WTC11 (cell line): ENCODE data around the gene PCDH9. TPM values are rescaled to one million over a fixed set of nuclear protein-coding genes. Genes with fewer than 3 reads are reported as not detected.

Experiments used
- ATAC-seq: fragments of 200-7000 bp; cut with Tn5 transposase; 2 replicates; pipeline ENCODE4 v1.10.0; 2021; ENCODE audit warnings: mild to moderate bottlenecking, moderate library complexity
- CTCF ChIA-PET: fragments of 300-600 bp; sonication (Branson Sonifier 250); formaldehyde crosslinking; loops from one replicate; lab custom pipeline; 2021; ENCODE audit warnings: antibody characterized with exemption; lab: Charles Lee
- POLR2A ChIA-PET: fragments of 350-600 bp; sonication (Branson Sonifier 250); formaldehyde crosslinking; loops from one replicate; lab custom pipeline; 2021; ENCODE audit warnings: antibody characterized with exemption; lab: Charles Lee
- DNase-seq: peaks from one replicate; pipeline ENCODE4 v3.0.0; 2021; ENCODE audit warnings: low spot score
- H3K27ac Mint-ChIP-seq: 2 replicates; pipeline ENCODE4 v1.8.0; 2021; ENCODE audit warnings: mixed read lengths
- H3K27me3 Mint-ChIP-seq: 2 replicates; pipeline ENCODE4 v1.8.0; 2021; ENCODE audit warnings: low read depth, mild to moderate bottlenecking, moderate library complexity, mixed read lengths
- H3K36me3 Mint-ChIP-seq: 2 replicates; pipeline ENCODE4 v1.8.0; 2021; ENCODE audit warnings: mixed read lengths
- H3K4me1 Mint-ChIP-seq: 2 replicates; pipeline ENCODE4 v1.8.0; 2022; ENCODE audit warnings: mixed read lengths
- H3K4me3 Mint-ChIP-seq: 2 replicates; pipeline ENCODE4 v1.8.0; 2021; ENCODE audit warnings: mild to moderate bottlenecking, moderate library complexity, mixed read lengths
- H3K9me3 Mint-ChIP-seq: 2 replicates; pipeline ENCODE4 v1.8.0; 2021; ENCODE audit warnings: mixed read lengths
- ATF1 ChIP-seq: sonication (generic); formaldehyde crosslinking; IDR thresholded peaks from 2 replicates; pipeline ENCODE4 v1.8.1; 2023; ENCODE audit warnings: mild to moderate bottlenecking, moderate library complexity, missing genetic modification reagents
- CREM ChIP-seq: sonication (generic); formaldehyde crosslinking; IDR thresholded peaks from 2 replicates; pipeline ENCODE4 v1.8.1; 2022; ENCODE audit warnings: mild to moderate bottlenecking, missing genetic modification reagents, moderate library complexity
- ESRRA ChIP-seq: sonication (generic); formaldehyde crosslinking; IDR thresholded peaks from 2 replicates; pipeline ENCODE4 v1.8.1; 2022; ENCODE audit warnings: mild to moderate bottlenecking, missing genetic modification reagents, borderline replicate concordance
- FOXK1 ChIP-seq: sonication (generic); formaldehyde crosslinking; IDR thresholded peaks from 2 replicates; pipeline ENCODE4 v1.8.0; 2022; ENCODE audit warnings: mild to moderate bottlenecking, moderate library complexity, missing genetic modification reagents
- FOXP1 ChIP-seq: sonication (generic); formaldehyde crosslinking; IDR thresholded peaks from 2 replicates; pipeline ENCODE4 v1.8.0; 2022; ENCODE audit warnings: missing genetic modification reagents, mild to moderate bottlenecking, moderate library complexity, borderline replicate concordance
- GRHL2 ChIP-seq: fragments of 250-450 bp; sonication (Bioruptor Pico); IDR thresholded peaks from 2 replicates; pipeline ENCODE4 v1.8.0; 2022; ENCODE audit warnings: mild to moderate bottlenecking, moderate library complexity; ENCODE audit not compliant: insufficient replicate concordance, severe bottlenecking
- JAZF1 ChIP-seq: fragments of 250-450 bp; sonication (Bioruptor Pico); IDR thresholded peaks from 2 replicates; pipeline ENCODE4 v1.9.0; 2021; ENCODE audit warnings: moderate library complexity, mild to moderate bottlenecking, inconsistent platforms
- MYBL2 ChIP-seq: sonication (generic); formaldehyde crosslinking; IDR thresholded peaks from 2 replicates; pipeline ENCODE4 v1.8.1; 2023; ENCODE audit warnings: mild to moderate bottlenecking, moderate library complexity, missing genetic modification reagents
- NR2C2 ChIP-seq: sonication (generic); formaldehyde crosslinking; IDR thresholded peaks from 2 replicates; pipeline ENCODE4 v1.8.0; 2022; ENCODE audit warnings: mild to moderate bottlenecking, missing genetic modification reagents
- SMAD4 ChIP-seq: sonication (generic); formaldehyde crosslinking; IDR thresholded peaks from 2 replicates; pipeline ENCODE4 v1.8.0; 2022; ENCODE audit warnings: mild to moderate bottlenecking, missing genetic modification reagents
- TEAD4 ChIP-seq: sonication (generic); formaldehyde crosslinking; IDR thresholded peaks from 2 replicates; pipeline ENCODE4 v1.8.0; 2022; ENCODE audit warnings: mild to moderate bottlenecking, missing genetic modification reagents
- TP53 ChIP-seq: sonication (generic); formaldehyde crosslinking; IDR thresholded peaks from 2 replicates; pipeline ENCODE4 v1.8.1; 2023; ENCODE audit warnings: mild to moderate bottlenecking, missing genetic modification reagents
- ZBTB21 ChIP-seq: sonication (generic); formaldehyde crosslinking; IDR thresholded peaks from 2 replicates; pipeline ENCODE4 v1.8.1; 2023; ENCODE audit warnings: mild to moderate bottlenecking, missing genetic modification reagents, borderline replicate concordance
- ZNF121 ChIP-seq: sonication (generic); formaldehyde crosslinking; IDR thresholded peaks from 2 replicates; pipeline ENCODE4 v1.8.0; 2023; ENCODE audit warnings: missing genetic modification reagents
- ZNF423 ChIP-seq: fragments of 250-450 bp; sonication (Bioruptor Pico); IDR thresholded peaks from 2 replicates; pipeline ENCODE4 v2.1.2; 2022; ENCODE audit warnings: mild to moderate bottlenecking, moderate library complexity
- total RNA-seq: library from RNA; stranded (reverse); gene quantifications from 3 replicates; pipeline ENCODE4 v1.2.3, GENCODE V29; 2021
- TF ChIP-seq, protein P1 (sequence below): sonication (generic); formaldehyde crosslinking; IDR thresholded peaks from 2 replicates; pipeline ENCODE4 v1.8.0; 2023; ENCODE audit warnings: missing genetic modification reagents
- TF ChIP-seq, protein P2 (sequence below): fragments of 250-450 bp; sonication (Bioruptor Pico); IDR thresholded peaks from 2 replicates; pipeline ENCODE4 v1.8.0; 2021; ENCODE audit warnings: mild to moderate bottlenecking
- TF ChIP-seq, protein P3 (sequence below): fragments of 250-450 bp; sonication (Bioruptor Pico); IDR thresholded peaks from 2 replicates; pipeline ENCODE4 v1.9.0; 2021; ENCODE audit warnings: mild to moderate bottlenecking, borderline replicate concordance

Gene PCDH9
- total RNA-seq, 1 experiment from 2014 or later = 0.48 TPM

DNA sequence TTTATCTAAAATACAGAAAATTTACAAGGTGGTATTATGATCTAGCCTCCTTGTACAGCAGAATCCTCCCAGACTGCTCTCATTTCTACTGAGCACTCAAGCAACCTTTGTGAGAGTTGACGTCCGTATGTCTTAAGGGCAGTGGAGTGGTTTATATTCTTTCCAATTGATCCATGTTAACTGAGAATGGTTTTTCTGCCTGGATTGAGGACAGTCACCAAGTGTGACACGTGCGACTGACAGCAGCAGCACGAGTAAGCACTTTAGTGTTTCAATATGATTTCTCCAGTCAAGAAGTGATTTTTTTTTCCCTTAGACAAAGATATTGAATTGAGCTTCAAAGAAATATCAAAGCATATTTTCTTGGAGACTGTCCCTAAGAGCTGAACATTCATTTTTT, 901.7 kb downstream of the PCDH9 start:
- Mint-ChIP-seq H3K27me3 (no peaks in the 10 kb centered on the region), H3K4me1 (peaks cover 11% of the 10 kb centered on the region), H3K27ac (no peak overlapping the region), H3K4me3 (no peak overlapping the region), H3K9me3 (0 out of 2 replicates have a peak, but pooled peaks cover 7% of the 10 kb centered on the region), H3K36me3 (no peaks in the 10 kb centered on the region)
- no peak for DNase-seq
- no peak for ATAC-seq
- TF ChIP-seq NR2C2 (CRISPR knock-in tag) (no peak), GRHL2 (CRISPR knock-in tag) (no peak), CREM (CRISPR knock-in tag) (no peak), SMAD4 (CRISPR knock-in tag) (no peak), TEAD4 (CRISPR knock-in tag) (no peak), ATF1 (CRISPR knock-in tag) (no peak), ESRRA (CRISPR knock-in tag) (no peak), ZNF423 (CRISPR knock-in tag) (no peak)
- TF ChIP-seq, protein P1, sequence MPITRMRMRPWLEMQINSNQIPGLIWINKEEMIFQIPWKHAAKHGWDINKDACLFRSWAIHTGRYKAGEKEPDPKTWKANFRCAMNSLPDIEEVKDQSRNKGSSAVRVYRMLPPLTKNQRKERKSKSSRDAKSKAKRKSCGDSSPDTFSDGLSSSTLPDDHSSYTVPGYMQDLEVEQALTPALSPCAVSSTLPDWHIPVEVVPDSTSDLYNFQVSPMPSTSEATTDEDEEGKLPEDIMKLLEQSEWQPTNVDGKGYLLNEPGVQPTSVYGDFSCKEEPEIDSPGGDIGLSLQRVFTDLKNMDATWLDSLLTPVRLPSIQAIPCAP (CRISPR knock-in tag) = no peak
- TF ChIP-seq, protein P2, sequence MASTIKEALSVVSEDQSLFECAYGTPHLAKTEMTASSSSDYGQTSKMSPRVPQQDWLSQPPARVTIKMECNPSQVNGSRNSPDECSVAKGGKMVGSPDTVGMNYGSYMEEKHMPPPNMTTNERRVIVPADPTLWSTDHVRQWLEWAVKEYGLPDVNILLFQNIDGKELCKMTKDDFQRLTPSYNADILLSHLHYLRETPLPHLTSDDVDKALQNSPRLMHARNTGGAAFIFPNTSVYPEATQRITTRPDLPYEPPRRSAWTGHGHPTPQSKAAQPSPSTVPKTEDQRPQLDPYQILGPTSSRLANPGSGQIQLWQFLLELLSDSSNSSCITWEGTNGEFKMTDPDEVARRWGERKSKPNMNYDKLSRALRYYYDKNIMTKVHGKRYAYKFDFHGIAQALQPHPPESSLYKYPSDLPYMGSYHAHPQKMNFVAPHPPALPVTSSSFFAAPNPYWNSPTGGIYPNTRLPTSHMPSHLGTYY (CRISPR knock-in tag) = no peak
- ChIA-PET POLR2A (no interaction called here), CTCF (no interaction called here)

DNA sequence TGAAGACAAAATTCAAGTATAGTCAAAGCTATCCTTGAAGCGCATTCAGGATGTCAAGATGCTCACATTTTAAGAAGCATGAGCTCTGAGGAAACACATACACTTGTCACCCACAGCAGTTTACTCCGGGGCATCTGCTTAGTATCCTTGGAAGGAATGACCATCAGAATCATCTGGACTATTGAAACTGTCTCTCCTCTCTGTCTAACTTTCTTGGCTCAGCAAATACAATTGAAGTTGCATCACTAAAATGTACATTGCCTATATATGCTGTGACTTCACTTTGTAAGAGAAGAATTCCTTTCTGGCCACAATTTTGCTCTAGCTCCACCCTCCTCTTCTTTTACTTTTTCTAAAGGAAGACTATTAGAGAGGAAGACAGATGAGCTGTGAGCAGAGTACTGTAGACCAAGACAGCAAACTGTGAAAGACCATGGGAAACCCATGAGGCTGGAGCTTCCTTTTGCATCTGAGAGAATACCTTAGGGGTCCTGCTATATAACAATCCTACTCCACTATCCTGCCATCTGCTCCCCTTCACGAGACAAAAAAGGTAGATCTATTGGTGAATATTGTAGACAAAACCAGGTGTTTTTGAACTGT, 906.3 kb downstream of the PCDH9 start:
- ATAC-seq (peak; percentile 60), DNase-seq (no peak)
- TF ChIP-seq TP53 (CRISPR knock-in tag) = no peak
- Mint-ChIP-seq H3K36me3 (no peaks in the 10 kb centered on the region), H3K9me3 (peaks cover 8% of the 10 kb centered on the region; the same call in 1 of the 2 replicates), H3K27me3 (no peaks in the 10 kb centered on the region), H3K4me3 (no peak overlapping the region), H3K4me1 (peaks cover 7% of the 10 kb centered on the region), H3K27ac (no peak overlapping the region)
- ChIA-PET POLR2A (no interaction called here), CTCF (no interaction called here)

DNA sequence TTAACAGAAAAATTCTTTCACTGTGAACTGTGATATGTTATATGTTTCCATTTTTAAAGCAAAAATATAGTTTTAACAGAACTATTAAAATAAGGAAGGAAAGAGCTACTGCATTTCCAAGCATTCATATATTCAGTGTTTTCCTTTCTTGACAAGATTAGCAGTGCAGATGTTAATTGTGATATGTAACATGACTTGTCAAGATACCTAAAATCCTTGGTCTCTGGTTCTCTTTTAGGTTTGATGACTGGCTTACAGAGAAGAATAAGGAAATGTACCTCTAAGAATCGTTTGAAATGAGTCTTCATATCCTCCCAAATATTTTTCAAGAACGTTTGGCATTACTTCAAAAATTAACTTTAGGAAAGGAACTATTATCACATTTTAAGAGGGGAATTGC, 907.2 kb downstream of the PCDH9 start:
- peaks cover 7% of the 10 kb centered on the region for H3K4me1 Mint-ChIP-seq
- POLR2A ChIA-PET = no interaction called here

More for the DNA sequence above, 907.2 kb downstream of the PCDH9 start:
- ATAC-seq = no peak
- TF ChIP-seq MYBL2 (CRISPR knock-in tag) = no peak
- no peak for TF ChIP-seq ZNF423 (CRISPR knock-in tag)
- TF ChIP-seq, protein P3, sequence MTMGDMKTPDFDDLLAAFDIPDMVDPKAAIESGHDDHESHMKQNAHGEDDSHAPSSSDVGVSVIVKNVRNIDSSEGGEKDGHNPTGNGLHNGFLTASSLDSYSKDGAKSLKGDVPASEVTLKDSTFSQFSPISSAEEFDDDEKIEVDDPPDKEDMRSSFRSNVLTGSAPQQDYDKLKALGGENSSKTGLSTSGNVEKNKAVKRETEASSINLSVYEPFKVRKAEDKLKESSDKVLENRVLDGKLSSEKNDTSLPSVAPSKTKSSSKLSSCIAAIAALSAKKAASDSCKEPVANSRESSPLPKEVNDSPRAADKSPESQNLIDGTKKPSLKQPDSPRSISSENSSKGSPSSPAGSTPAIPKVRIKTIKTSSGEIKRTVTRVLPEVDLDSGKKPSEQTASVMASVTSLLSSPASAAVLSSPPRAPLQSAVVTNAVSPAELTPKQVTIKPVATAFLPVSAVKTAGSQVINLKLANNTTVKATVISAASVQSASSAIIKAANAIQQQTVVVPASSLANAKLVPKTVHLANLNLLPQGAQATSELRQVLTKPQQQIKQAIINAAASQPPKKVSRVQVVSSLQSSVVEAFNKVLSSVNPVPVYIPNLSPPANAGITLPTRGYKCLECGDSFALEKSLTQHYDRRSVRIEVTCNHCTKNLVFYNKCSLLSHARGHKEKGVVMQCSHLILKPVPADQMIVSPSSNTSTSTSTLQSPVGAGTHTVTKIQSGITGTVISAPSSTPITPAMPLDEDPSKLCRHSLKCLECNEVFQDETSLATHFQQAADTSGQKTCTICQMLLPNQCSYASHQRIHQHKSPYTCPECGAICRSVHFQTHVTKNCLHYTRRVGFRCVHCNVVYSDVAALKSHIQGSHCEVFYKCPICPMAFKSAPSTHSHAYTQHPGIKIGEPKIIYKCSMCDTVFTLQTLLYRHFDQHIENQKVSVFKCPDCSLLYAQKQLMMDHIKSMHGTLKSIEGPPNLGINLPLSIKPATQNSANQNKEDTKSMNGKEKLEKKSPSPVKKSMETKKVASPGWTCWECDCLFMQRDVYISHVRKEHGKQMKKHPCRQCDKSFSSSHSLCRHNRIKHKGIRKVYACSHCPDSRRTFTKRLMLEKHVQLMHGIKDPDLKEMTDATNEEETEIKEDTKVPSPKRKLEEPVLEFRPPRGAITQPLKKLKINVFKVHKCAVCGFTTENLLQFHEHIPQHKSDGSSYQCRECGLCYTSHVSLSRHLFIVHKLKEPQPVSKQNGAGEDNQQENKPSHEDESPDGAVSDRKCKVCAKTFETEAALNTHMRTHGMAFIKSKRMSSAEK (CRISPR knock-in tag) = no peak
- no peak for TF ChIP-seq JAZF1 (CRISPR knock-in tag)
- no peak for TF ChIP-seq ATF1 (CRISPR knock-in tag)
- no peak for TF ChIP-seq FOXP1 (CRISPR knock-in tag)
- no peak for TF ChIP-seq ZBTB21 (CRISPR knock-in tag)
- no peak for TF ChIP-seq ZNF121 (CRISPR knock-in tag)
- no peak for TF ChIP-seq FOXK1 (CRISPR knock-in tag)
- CTCF ChIA-PET = no interaction called here
- DNase-seq = no peak
- no peak overlapping the region for H3K27ac Mint-ChIP-seq
- peaks cover 10% of the 10 kb centered on the region; the same call in 1 of the 2 replicates for H3K9me3 Mint-ChIP-seq
- H3K36me3 Mint-ChIP-seq = no peaks in the 10 kb centered on the region
- no peaks in the 10 kb centered on the region for H3K27me3 Mint-ChIP-seq
- no peak overlapping the region for H3K4me3 Mint-ChIP-seq
